ENCODE data around the gene RAB6D. TPM values are rescaled to one million over a fixed set of nuclear protein-coding genes. Genes with fewer than 3 reads are reported as not detected.
"Not testable (repeated sequence)": the region's sequence is repeated elsewhere in the genome, so short reads cannot be mapped to it uniquely, and the experiment has no call there.

Gene RAB6D
- total RNA-seq, 2 experiments from 2014 or later = 0.18 TPM; not detected in 1

DNA sequence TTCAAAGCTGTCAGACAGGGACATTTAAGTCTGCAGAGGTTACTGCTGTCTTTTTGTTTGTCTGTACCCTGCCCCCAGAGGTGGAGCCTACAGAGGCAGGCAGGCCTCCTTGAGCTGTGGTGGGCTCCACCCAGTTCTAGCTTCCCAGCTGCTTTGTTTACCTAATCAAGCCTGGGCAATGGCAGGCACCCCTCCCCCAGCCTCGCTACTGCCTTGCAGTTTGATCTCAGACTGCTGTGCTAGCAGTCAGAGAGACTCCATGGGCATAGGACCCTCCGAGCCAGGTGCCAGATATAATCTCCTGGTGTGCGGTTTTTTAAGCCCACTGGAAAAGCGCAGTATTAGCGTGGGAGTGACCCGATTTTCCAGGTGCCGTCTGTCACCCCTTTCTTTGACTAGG is 16.9 kb downstream of the RAB6D start:
- H3K9me3 Mint-ChIP-seq; H3K4me1 Mint-ChIP-seq; CTCF ChIA-PET; DNase-seq; H3K27me3 Mint-ChIP-seq; H3K4me3 Mint-ChIP-seq; H3K27ac Mint-ChIP-seq; POLR2A ChIA-PET; H3K36me3 Mint-ChIP-seq (ENCODE audit: low read depth): not testable (repeated sequence)

DNA sequence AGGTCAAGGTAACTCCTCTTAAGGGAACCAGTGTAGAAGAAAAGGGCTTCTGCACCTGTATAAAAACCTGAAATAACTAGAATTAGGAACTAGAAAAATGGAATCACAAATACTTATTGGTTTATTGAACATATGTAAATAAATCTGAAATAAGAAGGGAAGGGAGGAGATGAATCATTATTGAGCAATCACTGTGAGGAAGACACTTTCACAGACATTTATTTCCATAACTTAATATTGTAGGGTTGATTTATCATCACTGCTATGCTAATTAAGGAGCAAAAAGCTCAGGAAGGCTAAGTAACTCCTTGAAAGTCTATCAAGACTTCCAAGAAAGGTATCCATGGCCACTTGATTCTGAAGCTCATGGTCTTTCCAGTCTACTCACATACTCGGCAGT is 24.7 kb downstream of the RAB6D start:
- H3K36me3 Mint-ChIP-seq (ENCODE audit: low read depth); H3K4me3 Mint-ChIP-seq; CTCF ChIA-PET; H3K27ac Mint-ChIP-seq; H3K9me3 Mint-ChIP-seq; DNase-seq; H3K4me1 Mint-ChIP-seq; POLR2A ChIA-PET: not testable (repeated sequence)
- H3K27me3 Mint-ChIP-seq = peaks cover 24% of the 10 kb centered on the region

- DNase-seq = peak; percentile 22
- H3K4me1 Mint-ChIP-seq; H3K27ac Mint-ChIP-seq; H3K9me3 Mint-ChIP-seq; POLR2A ChIA-PET; H3K36me3 Mint-ChIP-seq (ENCODE audit: low read depth); H3K4me3 Mint-ChIP-seq: not testable (repeated sequence)
- CTCF ChIA-PET = interaction anchor here (1.4 to 2.6 kb wide), 2 partner anchors 10 to 182 kb away, joined by 3 to 9 read pairs; no protein-coding TSS in a partner anchor
- peaks cover 42% of the 10 kb centered on the region for H3K27me3 Mint-ChIP-seq
These were observed 28.6 kb downstream of the RAB6D start for GRCh38 chr2:131335319-131335718.

DNA sequence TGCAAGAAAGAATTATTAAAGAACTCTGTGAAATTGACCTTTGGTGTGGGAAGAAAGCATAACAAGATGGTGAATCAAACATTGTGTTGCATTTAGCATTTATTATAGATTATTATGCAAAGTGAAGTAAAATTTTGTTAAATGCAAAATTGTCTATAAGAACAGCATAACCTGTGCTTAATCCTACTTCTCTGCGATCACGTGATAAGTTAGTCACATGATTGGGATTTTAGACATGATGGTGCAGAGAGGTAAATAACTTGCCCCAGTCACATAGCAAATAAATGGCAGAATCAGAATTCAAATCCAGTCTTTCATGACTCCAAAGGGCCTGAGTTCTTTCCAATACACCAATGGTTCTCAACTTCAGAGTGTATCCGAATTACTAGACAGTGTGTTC is 31.3 kb downstream of the RAB6D start:
- peaks cover 41% of the 10 kb centered on the region for H3K27me3 Mint-ChIP-seq
- H3K36me3 Mint-ChIP-seq (ENCODE audit: low read depth); CTCF ChIA-PET; H3K27ac Mint-ChIP-seq; H3K4me3 Mint-ChIP-seq; POLR2A ChIA-PET; DNase-seq; H3K9me3 Mint-ChIP-seq; H3K4me1 Mint-ChIP-seq: not testable (repeated sequence)

DNA sequence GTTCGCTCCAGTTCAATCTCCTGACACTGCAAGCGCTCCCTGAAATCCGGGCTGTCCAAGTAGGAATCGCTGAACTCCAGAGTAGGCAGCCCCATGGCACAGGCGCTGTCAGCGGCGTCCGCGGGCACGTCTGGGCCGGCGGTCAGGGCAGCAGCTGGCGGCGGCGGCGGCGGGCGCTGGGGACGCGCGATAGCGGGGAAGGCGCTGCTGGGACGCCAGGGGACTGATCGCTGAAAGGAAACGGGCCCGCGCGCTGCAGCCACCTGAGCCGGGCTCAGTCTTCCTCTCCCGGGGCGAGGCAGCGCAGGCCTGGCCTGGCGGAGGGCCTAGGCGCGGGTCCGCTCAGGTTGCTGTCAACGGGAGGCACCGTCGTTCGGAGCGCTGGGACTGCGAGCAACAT is 33.0 kb downstream of the RAB6D start:
- H3K36me3 Mint-ChIP-seq (ENCODE audit: low read depth); H3K9me3 Mint-ChIP-seq; H3K4me3 Mint-ChIP-seq; H3K4me1 Mint-ChIP-seq; POLR2A ChIA-PET; CTCF ChIA-PET; DNase-seq; H3K27ac Mint-ChIP-seq: not testable (repeated sequence)
- peaks cover 37% of the 10 kb centered on the region for H3K27me3 Mint-ChIP-seq

- DNase-seq = no peak
- Mint-ChIP-seq H3K36me3 (ENCODE audit: low read depth) (no peaks in the 10 kb centered on the region), H3K27ac (no peak overlapping the region), H3K27me3 (peaks cover 17% of the 10 kb centered on the region), H3K4me3 (no peak overlapping the region), H3K9me3 (peaks cover 4% of the 10 kb centered on the region), H3K4me1 (no peaks in the 10 kb centered on the region)
- ChIA-PET CTCF (no interaction called here), POLR2A (no interaction called here)
These were observed 41.8 kb downstream of the RAB6D start for GRCh38 chr2:131322209-131322608.

- CTCF ChIA-PET; DNase-seq; H3K36me3 Mint-ChIP-seq (ENCODE audit: low read depth); H3K4me1 Mint-ChIP-seq; H3K4me3 Mint-ChIP-seq; H3K9me3 Mint-ChIP-seq; H3K27ac Mint-ChIP-seq; POLR2A ChIA-PET: not testable (repeated sequence)
- peaks cover 20% of the 10 kb centered on the region for H3K27me3 Mint-ChIP-seq
These were observed 42.6 kb downstream of the RAB6D start for GRCh38 chr2:131321344-131321743.

GRCh38 chr2:131311001-131311400 is 53.0 kb downstream of the RAB6D start:
- CTCF ChIA-PET; H3K36me3 Mint-ChIP-seq (ENCODE audit: low read depth); POLR2A ChIA-PET; H3K9me3 Mint-ChIP-seq; H3K4me1 Mint-ChIP-seq; H3K4me3 Mint-ChIP-seq; DNase-seq; H3K27ac Mint-ChIP-seq: not testable (repeated sequence)
- peaks cover 20% of the 10 kb centered on the region for H3K27me3 Mint-ChIP-seq

Other genes starting within 250 kb of the RAB6D start
- gene POTEE, start 154.6 kb downstream of the RAB6D start, total RNA-seq = under 1 TPM; 0.73 to 0.83 TPM
- not detected for gene TUBA3D, start 112.0 kb upstream of the RAB6D start, total RNA-seq
- gene MZT2A, start 128.2 kb upstream of the RAB6D start, total RNA-seq = 100 to 1,000 TPM; 249 to 267 TPM
- 1 to 10 TPM; 4.5 to 5.2 TPM for gene CCDC74A, start 163.7 kb upstream of the RAB6D start, total RNA-seq

Measured in activated CD4-positive, alpha-beta memory T cell treated with anti-CD3 and anti-CD28 coated beads, Interleukin-2, amount 10 ng/mL, durations not matched to agents 7 days and 5 days (primary cell).